Keratinocyte (primary cell): ENCODE measurements around the gene WDR6. TPM values are rescaled to one million over a fixed set of nuclear protein-coding genes. Genes with fewer than 3 reads are reported as not detected.

Source experiments
- DNase-seq: peaks from one replicate; pipeline ENCODE4 v3.0.0-alpha.2; 2011; ENCODE audit warnings: low read depth, missing footprints, low spot score
- FAIRE-seq: peaks from 2 replicates; lab custom pipeline; 2011; peaks lifted over from hg19 to GRCh38; lab: Jason Lieb, UNC
- H2AFZ ChIP-seq: 2 replicates; pipeline ENCODE4 v1.6.0; 2012; ENCODE audit warnings: low read length, control low read depth, inconsistent platforms; ENCODE audit not compliant: control insufficient read depth
- H3K27ac ChIP-seq: 2 replicates; pipeline ENCODE4 v1.5.1; 2011; ENCODE audit warnings: low read length; ENCODE audit not compliant: control insufficient read depth, insufficient read depth
- H3K27me3 ChIP-seq: 3 replicates; pipeline ENCODE4 v1.6.0; 2011; ENCODE audit warnings: low read length; ENCODE audit not compliant: control insufficient read depth, insufficient read depth; ENCODE audit errors: extremely low read depth
- H3K36me3 ChIP-seq, 2 experiments: 2 replicates in 1 of 2; 3 replicates in 1 of 2; pipeline ENCODE4 v1.5.1; 2011; ENCODE audit warnings: low read length in 2 of 2, mild to moderate bottlenecking in 1 of 2; ENCODE audit not compliant: control insufficient read depth in 2 of 2, insufficient read depth in 2 of 2; ENCODE audit errors: extremely low read depth in 1 of 2
- H3K4me1 ChIP-seq: 3 replicates; pipeline ENCODE4 v1.5.1; 2011; ENCODE audit warnings: low read length; ENCODE audit not compliant: control insufficient read depth, insufficient read depth; ENCODE audit errors: extremely low read depth
- H3K4me2 ChIP-seq: 3 replicates; pipeline ENCODE4 v1.6.0; 2011; ENCODE audit warnings: low read depth, low read length; ENCODE audit not compliant: control insufficient read depth, insufficient read depth; ENCODE audit errors: extremely low read depth
- H3K4me3 ChIP-seq, 3 experiments: fragments of 200-600 bp in 1 of 3; sonication (generic) in 1 of 3; 2 replicates in 2 of 3; 3 replicates in 1 of 3; pipeline ENCODE4 v1.5.1; 2011 to 2016; ENCODE audit warnings: low read length in 3 of 3, mild to moderate bottlenecking in 3 of 3, control low read depth in 2 of 3, inconsistent platforms in 1 of 3, low read depth in 1 of 3, mixed read lengths in 1 of 3, mixed run types in 1 of 3, moderate library complexity in 1 of 3; ENCODE audit not compliant: control insufficient read depth in 2 of 3, insufficient read depth in 2 of 3; ENCODE audit errors: extremely low read depth in 1 of 3
- H3K79me2 ChIP-seq: 2 replicates; pipeline ENCODE4 v1.6.0; 2012; ENCODE audit warnings: low read length; ENCODE audit not compliant: control insufficient read depth, insufficient read depth
- H3K9ac ChIP-seq: 3 replicates; pipeline ENCODE4 v1.6.0; 2011; ENCODE audit warnings: low read length; ENCODE audit not compliant: control insufficient read depth, insufficient read depth; ENCODE audit errors: extremely low read depth
- H3K9me1 ChIP-seq: 3 replicates; pipeline ENCODE4 v1.6.0; 2011; ENCODE audit warnings: low read length; ENCODE audit not compliant: control insufficient read depth, insufficient read depth; ENCODE audit errors: extremely low read depth
- H3K9me3 ChIP-seq: 2 replicates; pipeline ENCODE4 v1.5.1; 2012; ENCODE audit warnings: low read depth, low read length; ENCODE audit not compliant: control insufficient read depth
- H4K20me1 ChIP-seq: 3 replicates; pipeline ENCODE4 v1.6.0; 2011; ENCODE audit warnings: low read length; ENCODE audit not compliant: control insufficient read depth, insufficient read depth; ENCODE audit errors: extremely low read depth
- EZH2 ChIP-seq: IDR thresholded peaks from one replicate; pipeline ENCODE4 v1.6.1; 2012; ENCODE audit warnings: inconsistent platforms, mild to moderate bottlenecking, low read length, moderate library complexity
- dilution Hi-C: fragments of 300-500 bp; cut with MboI; formaldehyde crosslinking; loops from one replicate; pipeline ENCODE4 v1.7.0; 2020; ENCODE audit warnings: low sequenced_read_pairs; ENCODE audit not compliant: extremely low pct_ligation_motif_present
- polyA plus RNA-seq, 5 experiments: library from polyadenylated mRNA; depleted of rRNA in 3 of 5; stranded (reverse) in 3 of 5; stranded (forward) in 1 of 5; unstranded in 1 of 5; fragments of >200 nt; gene quantifications; 1 replicate in 1 of 5; 2 replicates in 3 of 5; 3 replicates in 1 of 5; pipeline versions ENCODE4 v1.2.1 to v1.2.3, GENCODE V29; 2011 to 2012; ENCODE audit warnings: missing spikeins in 2 of 5, low read depth in 1 of 5, low replicate concordance in 1 of 5
- TF ChIP-seq, protein P1 (sequence below), 3 experiments: IDR thresholded peaks in 1 of 3; conservative IDR thresholded peaks in 1 of 3; optimal IDR thresholded peaks in 1 of 3; 2 replicates in 2 of 3; 3 replicates in 1 of 3; pipeline versions ENCODE3 to v1.5.1; 2011; ENCODE audit warnings: low read length in 3 of 3, mild to moderate bottlenecking in 3 of 3, moderate library complexity in 2 of 3, control low read depth in 1 of 3, inconsistent platforms in 1 of 3; ENCODE audit not compliant: insufficient read depth in 2 of 3; ENCODE audit errors: extremely low read depth in 1 of 3

Gene WDR6
- polyA plus RNA-seq, 1 donor (not counting 4 experiments of a cell fraction or from before 2014, with no cell fraction given): 61.5 TPM

DNA sequence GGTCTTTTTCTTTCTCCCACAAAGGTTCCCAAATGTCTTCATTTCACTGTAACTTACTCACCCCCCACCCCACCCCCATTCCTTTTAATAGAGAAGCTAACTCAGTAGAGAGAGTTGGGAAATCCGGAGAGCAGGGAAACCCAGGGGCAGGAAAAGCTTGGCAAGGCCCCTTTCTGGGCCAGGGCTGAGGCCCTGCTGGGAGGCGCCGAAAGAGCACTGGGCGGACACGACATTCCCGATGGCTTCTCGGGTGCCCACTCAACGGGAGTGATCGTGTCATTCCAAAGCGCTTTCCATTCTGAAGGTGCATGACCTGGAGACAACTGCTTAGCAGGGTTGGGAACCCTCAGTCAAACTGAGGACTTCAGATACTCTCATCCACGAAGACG lies 12.7 kb downstream of the WDR6 start:
- H3K4me1 ChIP-seq: peaks cover 36% of the 10 kb centered on the region
- H3K27me3 ChIP-seq: no peaks in the 10 kb centered on the region
- FAIRE-seq (no peak), DNase-seq (no peak)
- H3K9ac ChIP-seq: peak overlapping the region; percentile 90
- peaks cover 8% of the 10 kb centered on the region for H4K20me1 ChIP-seq
- no peaks in the 10 kb centered on the region for H3K9me3 ChIP-seq
- TF ChIP-seq, protein P1, sequence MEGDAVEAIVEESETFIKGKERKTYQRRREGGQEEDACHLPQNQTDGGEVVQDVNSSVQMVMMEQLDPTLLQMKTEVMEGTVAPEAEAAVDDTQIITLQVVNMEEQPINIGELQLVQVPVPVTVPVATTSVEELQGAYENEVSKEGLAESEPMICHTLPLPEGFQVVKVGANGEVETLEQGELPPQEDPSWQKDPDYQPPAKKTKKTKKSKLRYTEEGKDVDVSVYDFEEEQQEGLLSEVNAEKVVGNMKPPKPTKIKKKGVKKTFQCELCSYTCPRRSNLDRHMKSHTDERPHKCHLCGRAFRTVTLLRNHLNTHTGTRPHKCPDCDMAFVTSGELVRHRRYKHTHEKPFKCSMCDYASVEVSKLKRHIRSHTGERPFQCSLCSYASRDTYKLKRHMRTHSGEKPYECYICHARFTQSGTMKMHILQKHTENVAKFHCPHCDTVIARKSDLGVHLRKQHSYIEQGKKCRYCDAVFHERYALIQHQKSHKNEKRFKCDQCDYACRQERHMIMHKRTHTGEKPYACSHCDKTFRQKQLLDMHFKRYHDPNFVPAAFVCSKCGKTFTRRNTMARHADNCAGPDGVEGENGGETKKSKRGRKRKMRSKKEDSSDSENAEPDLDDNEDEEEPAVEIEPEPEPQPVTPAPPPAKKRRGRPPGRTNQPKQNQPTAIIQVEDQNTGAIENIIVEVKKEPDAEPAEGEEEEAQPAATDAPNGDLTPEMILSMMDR (optimal IDR thresholded peaks at IDR 0.05 in 1 of 3, IDR thresholded peaks at IDR 0.05 in 1 of 3, conservative IDR thresholded peaks at IDR 0.05 in 1 of 3; ENCODE audit: extremely low read depth in 1 of 3, insufficient read depth in 2 of 3, low read length in 3 of 3): no peak
- no peak for TF ChIP-seq EZH2
- H3K36me3 ChIP-seq: peaks cover 16 to 30% of the 10 kb centered on the region in 2 experiments
- H2AFZ ChIP-seq: peak overlapping the region; percentile 26
- peak overlapping the region; percentile 91 for H3K27ac ChIP-seq
- H3K4me2 ChIP-seq: peak overlapping the region; percentile 99
- H3K79me2 ChIP-seq: peaks cover 46% of the 10 kb centered on the region
- no peaks in the 10 kb centered on the region for H3K9me1 ChIP-seq
- dilution Hi-C loops: no loop called here
- H3K4me3 ChIP-seq: peak overlapping the region; percentile 80 to 97 (median 93)

DNA sequence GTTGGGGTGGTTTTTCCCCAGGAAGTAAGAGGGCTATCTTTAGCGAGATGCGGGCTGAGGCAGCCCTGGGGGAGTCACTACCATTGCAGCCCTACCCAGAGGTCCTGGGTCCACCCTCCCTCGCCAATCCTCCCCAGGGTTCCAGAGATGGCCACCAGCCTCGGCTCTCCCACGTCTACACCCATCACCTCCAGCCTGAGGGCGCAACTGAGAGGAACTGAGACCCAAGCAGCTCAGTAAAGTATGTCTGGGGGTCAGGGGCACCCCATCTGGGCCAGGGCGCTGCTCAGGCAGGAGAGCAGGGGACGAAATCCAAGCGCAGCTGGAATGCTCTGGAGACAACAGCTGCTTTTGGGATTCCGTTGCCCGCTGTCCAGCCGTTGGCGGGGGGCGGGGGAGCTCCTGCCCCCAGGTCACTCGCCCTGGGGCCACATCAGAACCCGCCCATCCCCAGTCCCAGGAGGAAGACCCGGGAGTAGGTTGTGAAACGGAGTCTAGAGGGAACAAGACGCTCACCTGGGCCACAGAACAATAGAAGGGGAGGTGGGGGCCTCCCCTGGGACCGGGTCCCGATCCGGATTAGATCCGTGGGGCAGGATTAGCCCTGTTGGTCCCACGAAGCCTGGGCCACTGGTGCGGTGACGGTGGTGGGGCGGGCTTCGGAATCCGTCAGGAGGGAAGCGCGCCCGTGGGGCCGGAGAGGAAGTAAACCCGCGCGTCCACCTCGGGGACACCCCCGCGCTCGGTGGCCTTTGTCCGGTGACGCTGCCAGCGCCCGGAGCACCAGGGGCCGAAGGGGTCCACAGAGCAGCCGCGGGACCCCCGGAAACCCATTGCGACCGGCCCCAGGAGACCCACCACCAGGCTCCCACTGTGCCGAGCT lies 13.4 kb downstream of the WDR6 start:
- Histone ChIP-seq H2AFZ (peak overlapping the region; percentile 26), H3K79me2 (peaks cover 51% of the 10 kb centered on the region), H3K27ac (peak overlapping the region; percentile 91), H3K36me3 (peaks cover 19 to 30% of the 10 kb centered on the region in 2 experiments), H3K9ac (peak overlapping the region; percentile 90), H3K9me3 (no peaks in the 10 kb centered on the region), H3K4me1 (peaks cover 36% of the 10 kb centered on the region), H3K27me3 (no peaks in the 10 kb centered on the region), H4K20me1 (peaks cover 8% of the 10 kb centered on the region), H3K4me3 (peak overlapping the region; percentile 80 to 97 (median 93)), H3K9me1 (no peaks in the 10 kb centered on the region), H3K4me2 (peak overlapping the region; percentile 99)
- DNase-seq: no peak
- dilution Hi-C loops: no loop called here
- TF ChIP-seq EZH2: no peak
- TF ChIP-seq, protein P1 (optimal IDR thresholded peaks at IDR 0.05 in 1 of 3, IDR thresholded peaks at IDR 0.05 in 1 of 3, conservative IDR thresholded peaks at IDR 0.05 in 1 of 3; ENCODE audit: extremely low read depth in 1 of 3, insufficient read depth in 2 of 3, low read length in 3 of 3): no peak
- no peak for FAIRE-seq
